T-cell (primary cell): ENCODE data around the gene RAD51C. TPM values are rescaled to one million over a fixed set of nuclear protein-coding genes. Genes with fewer than 3 reads are reported as not detected.
A peak's percentile ranks its signal among the peaks of the same experiment; 100 is the strongest.
"Not testable (repeated sequence)": the region's sequence is repeated elsewhere in the genome, so short reads cannot be mapped to it uniquely, and the experiment has no call there.

ENCODE experiments used
- ATAC-seq, 4 experiments: fragments of 200-7000 bp in 3 of 4; fragments of 150-1000 bp in 1 of 4; cut with Tn5 transposase; replicated peaks in 1 of 4; 1 replicate in 3 of 4; 2 replicates in 1 of 4; pipeline ENCODE4 v1.10.0; 2021; ENCODE audit warnings: moderate library complexity in 3 of 4, mild to moderate bottlenecking in 2 of 4, moderate number of reproducible peaks in 1 of 4
- CTCF ChIA-PET, 2 donors: fragments of 300-600 bp; sonication (Branson Sonifier 250); formaldehyde crosslinking; loops; one replicate each; lab custom pipeline; 2022; ENCODE audit warnings: antibody characterized with exemption in 2 of 2; lab: Charles Lee
- POLR2A ChIA-PET, 2 donors: fragments of 300-600 bp; sonication (Branson Sonifier 250); formaldehyde crosslinking; loops; one replicate each; lab custom pipeline; 2022; ENCODE audit warnings: antibody characterized with exemption in 2 of 2; lab: Charles Lee
- DNase-seq, 35 experiments: peaks; one replicate each; pipeline versions ENCODE4 v3.0.0 to v3.0.0-alpha.2; 2013 to 2023
- H3K27ac ChIP-seq: one replicate; pipeline ENCODE4 v1.5.1; 2013; ENCODE audit warnings: low read length
- H3K27me3 ChIP-seq, 2 experiments: replicated peaks in 1 of 2; 1 replicate in 1 of 2; 2 replicates in 1 of 2; pipeline versions ENCODE4 v1.6.1 to v1.7.0; 2013; ENCODE audit warnings: low read length in 1 of 2, mixed read lengths in 1 of 2; ENCODE audit not compliant: control insufficient read depth in 2 of 2, insufficient read depth in 2 of 2; ENCODE audit errors: extremely low read depth in 1 of 2
- H3K36me3 ChIP-seq, 2 donors: 1 replicate in 1 of 2; 2 replicates in 1 of 2; pipeline versions ENCODE4 v1.6.1 to v1.7.0; 2013; ENCODE audit warnings: low read length in 1 of 2; ENCODE audit not compliant: control insufficient read depth in 2 of 2, insufficient read depth in 1 of 2; ENCODE audit errors: extremely low read depth in 1 of 2
- H3K4me1 ChIP-seq, 2 experiments: 1 replicate in 1 of 2; 2 replicates in 1 of 2; pipeline versions ENCODE4 v1.6.1 to v1.7.0; 2013; ENCODE audit warnings: low read length in 2 of 2, mixed read lengths in 1 of 2; ENCODE audit not compliant: insufficient read depth in 2 of 2, control insufficient read depth in 1 of 2; ENCODE audit errors: extremely low read depth in 1 of 2
- H3K4me3 ChIP-seq, 2 donors: 1 replicate in 1 of 2; 2 replicates in 1 of 2; pipeline versions ENCODE4 v1.5.1 to v1.7.0; 2013; ENCODE audit warnings: mild to moderate bottlenecking in 2 of 2, low read length in 1 of 2, moderate library complexity in 1 of 2; ENCODE audit not compliant: control insufficient read depth in 1 of 2; ENCODE audit errors: extremely low read depth in 1 of 2
- H3K9me3 ChIP-seq: 2 replicates; pipeline ENCODE4 v1.7.0; 2013
- H3K27ac Mint-ChIP-seq, 2 donors: one replicate each; pipeline ENCODE4 v1.8.0; 2020 to 2021; ENCODE audit warnings: mild to moderate bottlenecking in 2 of 2, mixed read lengths in 2 of 2
- H3K27me3 Mint-ChIP-seq, 2 donors: one replicate each; pipeline ENCODE4 v1.8.0; 2021 to 2022; ENCODE audit warnings: mixed read lengths in 2 of 2
- H3K36me3 Mint-ChIP-seq: one replicate; pipeline ENCODE4 v1.8.0; 2021; ENCODE audit warnings: mixed read lengths
- H3K4me1 Mint-ChIP-seq, 3 donors: one replicate each; pipeline ENCODE4 v1.8.0; 2020 to 2022; ENCODE audit warnings: mixed read lengths in 3 of 3, mild to moderate bottlenecking in 1 of 3
- H3K4me3 Mint-ChIP-seq, 3 donors: one replicate each; pipeline ENCODE4 v1.8.0; 2020 to 2022; ENCODE audit warnings: mild to moderate bottlenecking in 3 of 3, mixed read lengths in 3 of 3, moderate library complexity in 3 of 3
- H3K9me3 Mint-ChIP-seq, 3 donors: one replicate each; pipeline ENCODE4 v1.8.0; 2020 to 2022; ENCODE audit warnings: mixed read lengths in 3 of 3
- WGBS: methylation state at CpG from one replicate; pipeline ENCODE4 v1.1.5; 2013; ENCODE audit warnings: missing lambda C conversion rate; ENCODE audit not compliant: insufficient coverage; 5-methylcytosine and 5-hydroxymethylcytosine counted together
- total RNA-seq, 35 experiments: library from RNA in 6 of 35; stranded (reverse) in 6 of 35; fragments of 120-200 nt in 1 of 35; gene quantifications; one replicate each; pipeline versions ENCODE4 v1.2.1 to v1.2.4 and lab custom pipeline; 2013 to 2026

RAD51C gene
- total RNA-seq, 5 donors from 2014 or later (not counting 1 experiment from before 2014, with no cell fraction given): 10.9 to 28.4 (median 18.1) TPM

- Histone ChIP-seq H3K4me3 (no peak overlapping the region), H3K27ac (no peak overlapping the region), H3K27me3 (no peaks in the 10 kb centered on the region), H3K4me1 (peaks cover 6 to 14% of the 10 kb centered on the region in 2 experiments), H3K36me3 (no peaks in the 10 kb centered on the region), H3K9me3 (no peaks in the 10 kb centered on the region)
- Mint-ChIP-seq H3K4me1 (peaks cover 14 to 16% (median 15%) of the 10 kb centered on the region in 3 donors), H3K36me3 (no peaks in the 10 kb centered on the region), H3K27ac (no peak overlapping the region), H3K4me3 (no peak overlapping the region), H3K9me3 (no peaks in the 10 kb centered on the region), H3K27me3 (peaks cover 0 to 2% of the 10 kb centered on the region in 2 donors)
- DNase-seq (no peak), ATAC-seq (no peak)
- WGBS: no CpG with 5 or more reads among the region's 2 CpGs
- CTCF ChIA-PET: no interaction called here
- POLR2A ChIA-PET: interaction anchor here in 1 of 2 donors (0.6 kb wide), 1 partner anchor 372 kb away, joined by 5 read pairs; no protein-coding TSS in a partner anchor
Measured at GRCh38 chr17:58688521-58688920, 3.9 kb upstream of the RAD51C start.

GRCh38 chr17:58690033-58690432 lies 2.4 kb upstream of the RAD51C start:
- ChIA-PET POLR2A (interaction anchor here in 1 of 2 donors (0.6 kb wide), 1 partner anchor 132 kb away, joined by 3 read pairs; no protein-coding TSS in a partner anchor), CTCF (interaction anchor here (0.5 to 1.3 kb wide), 2 partner anchors 58 to 418 kb away, joined by 3 read pairs; no protein-coding TSS in a partner anchor)
- H3K27ac ChIP-seq, H3K36me3 Mint-ChIP-seq, H3K9me3 Mint-ChIP-seq, H3K9me3 ChIP-seq, H3K36me3 ChIP-seq, H3K4me3 ChIP-seq, H3K27me3 ChIP-seq, H3K4me3 Mint-ChIP-seq, H3K27ac Mint-ChIP-seq, ATAC-seq, H3K27me3 Mint-ChIP-seq, DNase-seq: not testable (repeated sequence)
- peaks cover 8 to 14% of the 10 kb centered on the region in 2 experiments for H3K4me1 ChIP-seq
- 93% methylated on average over 3 of the region's 7 CpGs for WGBS
- H3K4me1 Mint-ChIP-seq: peaks cover 22 to 26% (median 25%) of the 10 kb centered on the region in 3 donors

GRCh38 chr17:58691701-58692238 lies 632 bp upstream of the RAD51C start, which contains the start of gene TEX14:
Gene TEX14, minus strand, starts transcription at chr17:58692045. Its CDS starts 40,044 bp downstream, at chr17:58652001.
- H3K27me3 ChIP-seq: no peaks in the 10 kb centered on the region
- DNase-seq: no peak

GRCh38 chr17:58693208-58693607 lies 806 bp downstream of the RAD51C start:
- Mint-ChIP-seq H3K27me3 (no peaks in the 10 kb centered on the region), H3K9me3 (no peaks in the 10 kb centered on the region), H3K4me3 (peak overlapping the region; percentile 90 to 98 (median 94)), H3K27ac (peak overlapping the region; percentile 89 to 91), H3K36me3 (peaks cover 4% of the 10 kb centered on the region), H3K4me1 (peaks cover 26 to 33% (median 33%) of the 10 kb centered on the region in 3 donors)
- Histone ChIP-seq H3K4me1 (peaks cover 8 to 14% of the 10 kb centered on the region in 2 experiments), H3K27me3 (no peaks in the 10 kb centered on the region), H3K36me3 (peaks cover 0 to 2% of the 10 kb centered on the region in 2 donors), H3K4me3 (peak overlapping the region; percentile 81 to 93), H3K27ac (peak overlapping the region; percentile 78), H3K9me3 (no peaks in the 10 kb centered on the region)
- CTCF ChIA-PET: interaction anchor here (0.5 to 3.2 kb wide), 5 partner anchors 17 to 105 kb away, joined by 3 to 11 read pairs (median 3); no protein-coding TSS in a partner anchor
- POLR2A ChIA-PET: interaction anchor here (1.0 to 1.3 kb wide), 3 partner anchors 61 to 62 kb away, joined by 4 to 6 read pairs (median 6); no protein-coding TSS in a partner anchor
- ATAC-seq (no peak), DNase-seq (no peak)
- WGBS: 62% methylated on average over 2 of the region's 8 CpGs

More at GRCh38 chr17:58691701-58692238, 632 bp upstream of the RAD51C start, which contains the start of gene TEX14:
- peak within 1 kb of the TSS; percentile 81 to 93 for H3K4me3 ChIP-seq
- ChIA-PET CTCF (interaction anchor here in 1 of 2 donors (0.6 to 3.2 kb wide), 3 partner anchors 60 to 471 kb away, joined by 4 to 11 read pairs (median 4); no protein-coding TSS in a partner anchor), POLR2A (interaction anchor here in 1 of 2 donors (0.8 kb wide), 1 partner anchor 60 kb away, joined by 3 read pairs; no protein-coding TSS in a partner anchor)
- H3K4me1 Mint-ChIP-seq: peaks cover 26 to 33% (median 33%) of the 10 kb centered on the region in 3 donors
- H3K4me3 Mint-ChIP-seq: peak within 1 kb of the TSS; percentile 90 to 98 (median 94)
- peaks cover 0 to 2% of the 10 kb centered on the region in 2 donors for H3K27me3 Mint-ChIP-seq
- ATAC-seq: no peak
- peak within 1 kb of the TSS; percentile 89 to 91 for H3K27ac Mint-ChIP-seq
- peaks cover 4% of the 10 kb centered on the region for H3K36me3 Mint-ChIP-seq
- peak within 1 kb of the TSS; percentile 78 for H3K27ac ChIP-seq
- no peaks in the 10 kb centered on the region for H3K9me3 ChIP-seq
- H3K36me3 ChIP-seq: peaks cover 0 to 2% of the 10 kb centered on the region in 2 donors
- H3K4me1 ChIP-seq: peaks cover 8 to 14% of the 10 kb centered on the region in 2 experiments
- 99% methylated on average over 7 of the region's 19 CpGs for WGBS
- H3K9me3 Mint-ChIP-seq: no peaks in the 10 kb centered on the region

DNA sequence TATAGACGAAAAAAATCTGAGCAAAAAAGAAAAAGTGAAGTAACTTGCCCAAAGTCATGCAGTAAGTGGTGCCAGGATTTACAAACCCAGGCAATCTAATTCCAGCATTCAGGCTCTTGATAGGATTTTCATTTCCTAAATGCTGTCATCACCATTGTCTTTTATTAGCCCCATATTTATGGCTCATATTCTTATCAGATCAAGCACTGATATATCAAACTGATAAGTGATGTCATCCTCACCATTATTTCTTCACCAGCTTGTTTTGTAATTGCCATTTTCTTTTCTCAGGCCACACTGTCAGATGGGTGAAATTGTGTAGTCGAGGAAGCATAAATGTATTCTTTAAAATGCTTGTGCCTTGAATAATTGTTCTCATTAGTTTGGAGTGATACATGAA lies 1.3 kb downstream of the RAD51C start:
- no peak for DNase-seq
- Mint-ChIP-seq H3K27ac (no peak overlapping the region), H3K27me3 (no peaks in the 10 kb centered on the region), H3K4me1 (peaks cover 26 to 33% (median 33%) of the 10 kb centered on the region in 3 donors), H3K4me3 (peak overlapping the region; percentile 90 to 98 (median 94)), H3K36me3 (peaks cover 4% of the 10 kb centered on the region), H3K9me3 (no peaks in the 10 kb centered on the region)
- Histone ChIP-seq H3K27ac (no peak overlapping the region), H3K4me3 (no peak overlapping the region), H3K4me1 (peaks cover 8 to 14% of the 10 kb centered on the region in 2 experiments), H3K27me3 (no peaks in the 10 kb centered on the region), H3K9me3 (no peaks in the 10 kb centered on the region), H3K36me3 (peaks cover 0 to 2% of the 10 kb centered on the region in 2 donors)
- no peak for ATAC-seq
- ChIA-PET CTCF (interaction anchor here (1.0 kb wide), 2 partner anchors 71 to 175 kb away, joined by 3 to 5 read pairs; no protein-coding TSS in a partner anchor), POLR2A (no interaction called here)
- WGBS: 57% methylated on average over 1 of the region's 2 CpGs

GRCh38 chr17:58694302-58694701 lies 1.9 kb downstream of the RAD51C start:
- H3K4me3 Mint-ChIP-seq: no peak overlapping the region
- POLR2A ChIA-PET: no interaction called here
- Histone ChIP-seq H3K27me3 (no peaks in the 10 kb centered on the region), H3K9me3 (no peaks in the 10 kb centered on the region), H3K27ac (no peak overlapping the region), H3K4me3 (no peak overlapping the region), H3K36me3 (peaks cover 2% of the 10 kb centered on the region in 2 donors), H3K4me1 (peaks cover 8 to 14% of the 10 kb centered on the region in 2 experiments)
- WGBS: 91% methylated on average over 5 of the region's 8 CpGs
- peaks cover 4% of the 10 kb centered on the region for H3K36me3 Mint-ChIP-seq
- H3K9me3 Mint-ChIP-seq: no peaks in the 10 kb centered on the region
- ATAC-seq: no peak
- no peak for DNase-seq
- peaks cover 26 to 33% (median 33%) of the 10 kb centered on the region in 3 donors for H3K4me1 Mint-ChIP-seq
- no peaks in the 10 kb centered on the region for H3K27me3 Mint-ChIP-seq
- no peak overlapping the region for H3K27ac Mint-ChIP-seq
- CTCF ChIA-PET: interaction anchor here in 1 of 2 donors (1.0 kb wide), 1 partner anchor 175 kb away, joined by 5 read pairs; no protein-coding TSS in a partner anchor
